HFFc6 (cell line): Measurements from ENCODE around the gene BIRC2. TPM values are rescaled to one million over a fixed set of nuclear protein-coding genes. Genes with fewer than 3 reads are reported as not detected.

Source experiments
- DNase-seq: peaks from one replicate; pipeline ENCODE4 v3.0.0-alpha.2; 2018
- H3K27ac Mint-ChIP-seq: 2 replicates; pipeline ENCODE4 v1.8.0; 2020; ENCODE audit warnings: mild to moderate bottlenecking, mixed read lengths
- H3K27me3 Mint-ChIP-seq: 2 replicates; pipeline ENCODE4 v1.8.0; 2021; ENCODE audit warnings: mild to moderate bottlenecking, moderate library complexity, mixed read lengths; ENCODE audit not compliant: insufficient read depth
- H3K36me3 Mint-ChIP-seq: 2 replicates; pipeline ENCODE4 v1.8.0; 2021; ENCODE audit warnings: low read depth, mixed read lengths
- H3K4me1 Mint-ChIP-seq: 2 replicates; pipeline ENCODE4 v1.8.0; 2020; ENCODE audit warnings: low read depth, mixed read lengths
- H3K4me3 Mint-ChIP-seq: 2 replicates; pipeline ENCODE4 v1.8.0; 2020; ENCODE audit warnings: mild to moderate bottlenecking, moderate library complexity, mixed read lengths
- H3K9me3 Mint-ChIP-seq: 2 replicates; pipeline ENCODE4 v1.8.0; 2020; ENCODE audit warnings: mild to moderate bottlenecking, mixed read lengths
- CTCF ChIP-seq: fragments of 200-600 bp; sonication (generic); IDR thresholded peaks from 2 replicates; pipeline ENCODE4 v1.5.0; 2021; ENCODE audit warnings: antibody characterized with exemption, mild to moderate bottlenecking
- total RNA-seq, 6 experiments: library from RNA; stranded (reverse); fragmentation: NEBNext Ultra II Directional; extraction: Animal tissue kit (Norgen Biotek cat#: 25700); gene quantifications; 2 replicates in 1 of 6; 3 replicates in 5 of 6; pipeline ENCODE4 v1.2.3, GENCODE V29; 2021

BIRC2 gene
- total RNA-seq, 6 experiments from 2014 or later: 49.5 to 64.6 (median 58.3) TPM

- H3K9me3 Mint-ChIP-seq: no peaks in the 10 kb centered on the region
- no peak overlapping the region for H3K4me3 Mint-ChIP-seq
- no peak overlapping the region for H3K27ac Mint-ChIP-seq
- H3K4me1 Mint-ChIP-seq: peaks cover 13% of the 10 kb centered on the region; the same call in 1 of the 2 replicates
- peak; percentile 91 for TF ChIP-seq CTCF
- DNase-seq: peak; percentile 61
- peaks cover 51% of the 10 kb centered on the region for H3K36me3 Mint-ChIP-seq
- H3K27me3 Mint-ChIP-seq: peaks cover 4% of the 10 kb centered on the region
Observed at GRCh38 chr11:102390667-102391465, 43.9 kb downstream of the BIRC2 start.

GRCh38 chr11:102391549-102392237 lies 44.7 kb downstream of the BIRC2 start:
- TF ChIP-seq CTCF: no peak
- Mint-ChIP-seq H3K27ac (peak overlapping the region; percentile 21), H3K27me3 (peaks cover 4% of the 10 kb centered on the region), H3K36me3 (peaks cover 43% of the 10 kb centered on the region), H3K9me3 (no peaks in the 10 kb centered on the region), H3K4me1 (peaks cover 13% of the 10 kb centered on the region), H3K4me3 (no peak overlapping the region)
- DNase-seq: no peak

- DNase-seq: no peak
- H3K4me3 Mint-ChIP-seq: no peak overlapping the region
- peaks cover 18% of the 10 kb centered on the region for H3K4me1 Mint-ChIP-seq
- peaks cover 37% of the 10 kb centered on the region for H3K36me3 Mint-ChIP-seq
- no peak for TF ChIP-seq CTCF
- H3K27ac Mint-ChIP-seq: peak overlapping the region; percentile 45
- no peaks in the 10 kb centered on the region for H3K9me3 Mint-ChIP-seq
- peaks cover 4% of the 10 kb centered on the region for H3K27me3 Mint-ChIP-seq
Observed at GRCh38 chr11:102393272-102393730, 46.3 kb downstream of the BIRC2 start.

- peaks cover 22% of the 10 kb centered on the region for H3K36me3 Mint-ChIP-seq
- TF ChIP-seq CTCF: no peak
- H3K4me3 Mint-ChIP-seq: no peak overlapping the region
- H3K27ac Mint-ChIP-seq: no peak overlapping the region; the same call in 1 of the 2 replicates
- H3K9me3 Mint-ChIP-seq: no peaks in the 10 kb centered on the region
- H3K27me3 Mint-ChIP-seq: peaks cover 2% of the 10 kb centered on the region; the same call in 1 of the 2 replicates
- peaks cover 18% of the 10 kb centered on the region for H3K4me1 Mint-ChIP-seq
- no peak for DNase-seq
Observed at GRCh38 chr11:102395720-102396393, 48.8 kb downstream of the BIRC2 start.

- H3K27ac Mint-ChIP-seq: peak overlapping the region; percentile 31; the same call in 1 of the 2 replicates
- no peak for TF ChIP-seq CTCF
- H3K9me3 Mint-ChIP-seq: no peaks in the 10 kb centered on the region
- no peak overlapping the region for H3K4me3 Mint-ChIP-seq
- H3K36me3 Mint-ChIP-seq: peaks cover 28% of the 10 kb centered on the region
- DNase-seq: no peak
- peaks cover 18% of the 10 kb centered on the region for H3K4me1 Mint-ChIP-seq
- H3K27me3 Mint-ChIP-seq: peaks cover 2% of the 10 kb centered on the region; the same call in 1 of the 2 replicates
Observed at GRCh38 chr11:102396708-102397563, 49.9 kb downstream of the BIRC2 start.
